ENCODE results near the gene CTXND1. TPM values are rescaled to one million over a fixed set of nuclear protein-coding genes. Genes with fewer than 3 reads are reported as not detected.

Gene CTXND1
- total and polyA plus RNA-seq, 2 of the 13 experiments (the other 11 are each of a cell fraction or from before 2014, with no cell fraction given), result 1.2 to 2.1 TPM

DNA sequence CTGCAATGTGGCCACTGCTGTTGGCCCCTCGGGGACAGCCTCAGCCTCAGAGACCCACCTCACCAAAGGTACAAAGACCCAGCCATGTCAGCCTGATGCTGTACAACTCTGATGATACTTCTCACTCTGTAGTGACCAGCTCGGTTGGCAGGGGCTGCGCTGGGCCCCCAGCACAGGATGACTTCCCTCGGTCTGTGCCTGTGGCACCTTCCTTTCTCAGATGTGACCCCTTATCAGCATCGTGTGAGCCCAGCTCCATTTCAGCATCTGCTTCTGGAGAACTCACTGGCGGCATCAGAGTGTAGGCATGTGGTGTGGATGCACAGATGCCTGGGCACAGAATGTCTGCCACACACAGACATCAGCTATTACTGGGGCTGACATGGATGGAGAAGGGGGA is 25.1 kb upstream of the CTXND1 start (continued):
- TF ChIP-seq, protein P1, sequence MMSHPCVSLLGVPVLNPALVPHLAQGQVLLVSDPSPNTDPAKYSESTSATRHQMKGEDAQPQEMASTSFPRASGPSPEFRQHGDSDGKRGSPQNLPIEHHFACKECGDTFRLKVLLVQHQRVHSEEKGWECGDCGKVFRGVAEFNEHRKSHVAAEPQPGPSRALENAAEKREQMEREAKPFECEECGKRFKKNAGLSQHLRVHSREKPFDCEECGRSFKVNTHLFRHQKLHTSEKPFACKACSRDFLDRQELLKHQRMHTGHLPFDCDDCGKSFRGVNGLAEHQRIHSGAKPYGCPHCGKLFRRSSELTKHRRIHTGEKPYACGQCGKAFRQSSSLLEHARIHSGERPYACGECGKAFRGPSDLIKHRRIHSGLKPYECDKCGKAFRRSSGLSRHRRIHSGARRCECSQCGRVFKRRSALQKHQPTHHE (CRISPR knock-in tag; IDR thresholded peaks at IDR 0.05; ENCODE audit: borderline replicate concordance), result no peak
- TF ChIP-seq CHD4 (IDR thresholded peaks at IDR 0.05; ENCODE audit: borderline replicate concordance, low read length) (no peak), CBX1 (IDR thresholded peaks at IDR 0.05; ENCODE audit: low read depth) (no peak)
- TF ChIP-seq, protein P2, sequence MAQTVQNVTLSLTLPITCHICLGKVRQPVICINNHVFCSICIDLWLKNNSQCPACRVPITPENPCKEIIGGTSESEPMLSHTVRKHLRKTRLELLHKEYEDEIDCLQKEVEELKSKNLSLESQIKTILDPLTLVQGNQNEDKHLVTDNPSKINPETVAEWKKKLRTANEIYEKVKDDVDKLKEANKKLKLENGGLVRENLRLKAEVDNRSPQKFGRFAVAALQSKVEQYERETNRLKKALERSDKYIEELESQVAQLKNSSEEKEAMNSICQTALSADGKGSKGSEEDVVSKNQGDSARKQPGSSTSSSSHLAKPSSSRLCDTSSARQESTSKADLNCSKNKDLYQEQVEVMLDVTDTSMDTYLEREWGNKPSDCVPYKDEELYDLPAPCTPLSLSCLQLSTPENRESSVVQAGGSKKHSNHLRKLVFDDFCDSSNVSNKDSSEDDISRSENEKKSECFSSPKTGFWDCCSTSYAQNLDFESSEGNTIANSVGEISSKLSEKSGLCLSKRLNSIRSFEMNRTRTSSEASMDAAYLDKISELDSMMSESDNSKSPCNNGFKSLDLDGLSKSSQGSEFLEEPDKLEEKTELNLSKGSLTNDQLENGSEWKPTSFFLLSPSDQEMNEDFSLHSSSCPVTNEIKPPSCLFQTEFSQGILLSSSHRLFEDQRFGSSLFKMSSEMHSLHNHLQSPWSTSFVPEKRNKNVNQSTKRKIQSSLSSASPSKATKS (CRISPR knock-in tag; IDR thresholded peaks at IDR 0.05), result no peak
- TF ChIP-seq, protein P3, sequence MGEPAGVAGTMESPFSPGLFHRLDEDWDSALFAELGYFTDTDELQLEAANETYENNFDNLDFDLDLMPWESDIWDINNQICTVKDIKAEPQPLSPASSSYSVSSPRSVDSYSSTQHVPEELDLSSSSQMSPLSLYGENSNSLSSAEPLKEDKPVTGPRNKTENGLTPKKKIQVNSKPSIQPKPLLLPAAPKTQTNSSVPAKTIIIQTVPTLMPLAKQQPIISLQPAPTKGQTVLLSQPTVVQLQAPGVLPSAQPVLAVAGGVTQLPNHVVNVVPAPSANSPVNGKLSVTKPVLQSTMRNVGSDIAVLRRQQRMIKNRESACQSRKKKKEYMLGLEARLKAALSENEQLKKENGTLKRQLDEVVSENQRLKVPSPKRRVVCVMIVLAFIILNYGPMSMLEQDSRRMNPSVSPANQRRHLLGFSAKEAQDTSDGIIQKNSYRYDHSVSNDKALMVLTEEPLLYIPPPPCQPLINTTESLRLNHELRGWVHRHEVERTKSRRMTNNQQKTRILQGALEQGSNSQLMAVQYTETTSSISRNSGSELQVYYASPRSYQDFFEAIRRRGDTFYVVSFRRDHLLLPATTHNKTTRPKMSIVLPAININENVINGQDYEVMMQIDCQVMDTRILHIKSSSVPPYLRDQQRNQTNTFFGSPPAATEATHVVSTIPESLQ (CRISPR knock-in tag; conservative IDR thresholded peaks at IDR 0.05), result no peak

DNA sequence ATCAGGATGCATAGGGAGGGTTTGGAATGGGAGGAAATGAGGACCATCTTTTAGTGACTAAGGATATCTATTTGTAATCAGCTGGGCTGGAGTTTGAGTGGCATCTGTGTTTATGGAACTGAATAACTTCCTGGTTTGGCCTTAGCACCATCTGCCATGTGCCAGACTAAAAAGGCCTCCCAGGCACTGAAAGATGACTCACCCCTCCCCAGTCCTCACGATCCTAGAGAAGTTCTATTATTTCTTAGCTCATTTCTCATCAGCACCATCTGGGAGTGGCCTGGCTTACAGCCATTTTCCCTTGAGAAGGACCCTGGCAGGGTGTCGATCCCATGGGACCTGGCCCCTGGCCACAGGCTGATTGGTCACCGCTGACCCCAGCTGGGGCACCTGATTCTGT is 23.9 kb upstream of the CTXND1 start:
- in situ Hi-C loops (cut with HindIII; ENCODE audit: extremely low pct_ligation_motif_present, low pct_unique_long_range_greater_than_20kb), result no loop called here
- Histone ChIP-seq H2AFZ (ENCODE audit: low read length) (no peak overlapping the region), H3K4me2 (ENCODE audit: low read depth, low read length) (no peak overlapping the region), H4K20me1 (ENCODE audit: insufficient read depth, low read length) (no peaks in the 10 kb centered on the region), H3K9ac (ENCODE audit: insufficient read depth, low read depth, low read length) (no peak overlapping the region), H3K4me3 (replicated peaks in 1 of 3; ENCODE audit: insufficient read depth in 1 of 3, low read depth in 2 of 3, low read length in 3 of 3) (no peak overlapping the region), H3K27me3 (ENCODE audit: control insufficient read depth in 1 of 2, insufficient read depth in 2 of 2, low read length in 2 of 2) (peaks cover 0 to 13% of the 10 kb centered on the region in 2 experiments; a peak in 2 of 5 replicates), H3K79me2 (ENCODE audit: insufficient read depth, low read length) (no peaks in the 10 kb centered on the region), H3K9me3 (ENCODE audit: low read length) (peaks cover 8% of the 10 kb centered on the region; the same call in 1 of the 2 replicates), H3K27ac (ENCODE audit: extremely low read length, insufficient read depth, low read length) (no peak overlapping the region), H3K36me3 (replicated peaks in 1 of 2; ENCODE audit: control insufficient read depth in 1 of 2, insufficient read depth in 2 of 2, low read length in 2 of 2) (no peaks in the 10 kb centered on the region), H3K4me1 (ENCODE audit: insufficient read depth, low read length) (peaks cover 19% of the 10 kb centered on the region)
- CTCF ChIA-PET (ENCODE audit: low intra/inter-chr PET ratio, low total read pairs), result no interaction called here
- 11% methylated on average over 1 of the region's 3 CpGs for WGBS (ENCODE audit: low lambda C conversion rate)
- BruUV-seq (replicated peaks), result no TSS peak
- DNase-seq (ENCODE audit: low spot score) (no peak), FAIRE-seq (no peak), ATAC-seq (no peak)
- intact Hi-C loops (cut with micrococcal nuclease; ENCODE audit: unreplicated experiment), result no loop called here
- TF ChIP-seq TBX2 (CRISPR knock-in tag; IDR thresholded peaks at IDR 0.05; ENCODE audit: borderline replicate concordance) (no peak), ZNF652 (CRISPR knock-in tag; IDR thresholded peaks at IDR 0.05; ENCODE audit: borderline replicate concordance, low read depth) (no peak), ZNF713 (CRISPR knock-in tag; IDR thresholded peaks at IDR 0.05) (no peak), SAFB2 (CRISPR knock-in tag; IDR thresholded peaks at IDR 0.05; ENCODE audit: borderline replicate concordance, low read depth) (no peak), RAD21 (CRISPR knock-in tag; IDR thresholded peaks at IDR 0.05) (no peak), NR1H2 (CRISPR knock-in tag; IDR thresholded peaks at IDR 0.05; ENCODE audit: borderline replicate concordance, low read depth) (no peak)
- POLR2A ChIA-PET, result no interaction called here

Data from HepG2 (cell line).